HCT116 (cell line): Measurements from ENCODE around the gene NDUFA8. TPM values are rescaled to one million over a fixed set of nuclear protein-coding genes. Genes with fewer than 3 reads are reported as not detected.

ENCODE experiments used
- ATAC-seq: fragments of 200-7000 bp; cut with Tn5 transposase; 2 replicates; pipeline ENCODE4 v1.9.1; 2020; ENCODE audit warnings: mild to moderate bottlenecking, moderate library complexity
- BruUV-seq: library from RNA; stranded (reverse); fragments of 400-500 nt; replicated peaks from 2 replicates; lab custom pipeline; 2021; lab: Mats Ljungman, UMichigan
- CTCF ChIA-PET: fragments of 300-600 bp; sonication (Branson Sonifier 250); formaldehyde crosslinking; loops from one replicate; lab custom pipeline; 2021; ENCODE audit warnings: antibody characterized with exemption; lab: Charles Lee
- POLR2A ChIA-PET: fragments of 300-600, 350-600 bp; sonication (Branson Sonifier 250); formaldehyde crosslinking; loops from one replicate; lab custom pipeline; 2021; ENCODE audit warnings: antibody characterized with exemption; lab: Charles Lee
- RAD21 ChIA-PET, 2 experiments: fragments of 300-600 bp; sonication (Branson Sonifier 250); formaldehyde crosslinking; loops; one replicate each; lab custom pipeline; 2023; ENCODE audit warnings: low total read pairs in 2 of 2; ENCODE audit not compliant: uncharacterized antibody in 2 of 2, unreplicated experiment in 2 of 2, low non-redundant PET in 1 of 2; lab: Charles Lee
- DNase-seq: peaks from one replicate; pipeline ENCODE4 v3.0.0-alpha.2; 2010; ENCODE audit warnings: low read depth, low spot score
- H2AFZ ChIP-seq: fragments of 200-600 bp; shearing (Covaris generic), sonication (generic); 2 replicates; pipeline ENCODE4 v1.6.1; 2017; ENCODE audit warnings: low read depth, mixed run types, mixed read lengths, antibody characterized with exemption, low read length; ENCODE audit not compliant: poor library complexity, severe bottlenecking
- H3K27ac ChIP-seq: 2 replicates; pipeline ENCODE4 v1.5.1; 2012; ENCODE audit warnings: low read depth, low read length
- H3K27me3 ChIP-seq: fragments of 200-600 bp; sonication (generic); 2 replicates; pipeline ENCODE4 v1.6.1; 2016; ENCODE audit warnings: mixed run types, low read length, mixed read lengths; ENCODE audit not compliant: insufficient read depth
- H3K36me3 ChIP-seq, 2 experiments: fragments of 200-500 bp in 1 of 2; fragments of 200-600 bp in 1 of 2; sonication (Bioruptor generic) in 1 of 2; sonication (generic) in 1 of 2; 2 replicates each; pipeline versions ENCODE4 v1.5.1 to v1.6.1; 2014 to 2016; ENCODE audit warnings: low read length in 2 of 2, inconsistent platforms in 1 of 2, mixed read lengths in 1 of 2, mixed run types in 1 of 2; ENCODE audit not compliant: insufficient read depth in 2 of 2, control insufficient read depth in 1 of 2
- H3K4me1 ChIP-seq, 2 experiments: fragments of 200-600 bp in 1 of 2; sonication (generic) in 1 of 2; 2 replicates each; pipeline versions ENCODE4 v1.5.1 to v1.6.1; 2012 to 2017; ENCODE audit warnings: low read length in 2 of 2, inconsistent platforms in 1 of 2, mild to moderate bottlenecking in 1 of 2, mixed read lengths in 1 of 2, mixed run types in 1 of 2, moderate library complexity in 1 of 2; ENCODE audit not compliant: insufficient read depth in 2 of 2, control insufficient read depth in 1 of 2
- H3K4me2 ChIP-seq: fragments of 200-600 bp; sonication (generic); 2 replicates; pipeline ENCODE4 v1.6.1; 2017; ENCODE audit warnings: mixed run types, low read length, mixed read lengths
- H3K4me3 ChIP-seq, 2 experiments: fragments of 200-600 bp in 1 of 2; sonication (generic) in 1 of 2; replicated peaks in 1 of 2; 2 replicates each; pipeline ENCODE4 v1.5.1; 2011 to 2016; ENCODE audit warnings: low read length in 2 of 2, control low read depth in 1 of 2, low read depth in 1 of 2, mild to moderate bottlenecking in 1 of 2, mixed read lengths in 1 of 2, mixed run types in 1 of 2
- H3K79me2 ChIP-seq: fragments of 200-600 bp; sonication (generic); 2 replicates; pipeline ENCODE4 v1.6.1; 2017; ENCODE audit warnings: mild to moderate bottlenecking, mixed run types, low read length, moderate library complexity, mixed read lengths; ENCODE audit not compliant: insufficient read depth
- H3K9ac ChIP-seq: fragments of 200-600 bp; sonication (generic); 2 replicates; pipeline ENCODE4 v1.6.1; 2016; ENCODE audit warnings: low read length, mixed read lengths
- H3K9me2 ChIP-seq: fragments of 200-600 bp; sonication (generic), shearing (Covaris generic); 2 replicates; pipeline ENCODE4 v1.6.1; 2017; ENCODE audit warnings: mixed run types, mild to moderate bottlenecking, moderate library complexity; ENCODE audit not compliant: insufficient read depth
- H3K9me3 ChIP-seq, 2 experiments: fragments of 200-500 bp in 1 of 2; fragments of 200-600 bp in 1 of 2; sonication (Bioruptor generic) in 1 of 2; sonication (generic) in 1 of 2; 2 replicates each; pipeline ENCODE4 v1.6.1; 2014 to 2017; ENCODE audit warnings: low read length in 2 of 2, mixed read lengths in 2 of 2, inconsistent platforms in 1 of 2, low read depth in 1 of 2, mild to moderate bottlenecking in 1 of 2, mixed run types in 1 of 2, moderate library complexity in 1 of 2; ENCODE audit not compliant: control insufficient read depth in 1 of 2, insufficient read depth in 1 of 2
- H4K20me1 ChIP-seq: fragments of 200-600 bp; sonication (generic), shearing (Covaris generic); 2 replicates; pipeline ENCODE4 v1.6.1; 2017; ENCODE audit warnings: mixed run types, mild to moderate bottlenecking, moderate library complexity; ENCODE audit not compliant: insufficient read depth
- CBX3 ChIP-seq: IDR thresholded peaks from 2 replicates; pipeline ENCODE4 v1.6.1; 2012; ENCODE audit warnings: low read depth
- EGR1 ChIP-seq: IDR thresholded peaks from 2 replicates; pipeline ENCODE4 v1.6.1; 2012; ENCODE audit warnings: low read depth
- ELF1 ChIP-seq: IDR thresholded peaks from 2 replicates; pipeline ENCODE4 v1.6.1; 2012; ENCODE audit warnings: low read depth, borderline replicate concordance
- EZH2phosphoT487 ChIP-seq: fragments of 200-600 bp; IDR thresholded peaks from 2 replicates; pipeline ENCODE4 v1.6.1; 2018; ENCODE audit warnings: antibody characterized with exemption, borderline replicate concordance
- FOSL1 ChIP-seq: IDR thresholded peaks from 2 replicates; pipeline ENCODE4 v1.6.1; 2012; ENCODE audit warnings: low read depth
- JUND ChIP-seq: IDR thresholded peaks from 2 replicates; pipeline ENCODE4 v1.6.1; 2012
- POLR2A ChIP-seq: IDR thresholded peaks from 2 replicates; pipeline ENCODE4 v1.7.0; 2011; ENCODE audit warnings: borderline replicate concordance; ENCODE audit not compliant: insufficient read depth, insufficient read length; ENCODE audit errors: extremely low read depth
- RAD21 ChIP-seq: IDR thresholded peaks from 2 replicates; pipeline ENCODE4 v1.6.1; 2012; ENCODE audit warnings: low read depth, mild to moderate bottlenecking
- SIN3A ChIP-seq: IDR thresholded peaks from 2 replicates; pipeline ENCODE4 v1.6.1; 2012; ENCODE audit warnings: low read depth
- SP1 ChIP-seq: IDR thresholded peaks from 2 replicates; pipeline ENCODE4 v1.6.1; 2012; ENCODE audit warnings: low read depth
- SRF ChIP-seq: IDR thresholded peaks from 2 replicates; pipeline ENCODE4 v1.6.1; 2012; ENCODE audit warnings: low read depth
- TCF7L2 ChIP-seq: IDR thresholded peaks from 2 replicates; pipeline ENCODE4 v1.7.0; 2011; ENCODE audit warnings: borderline replicate concordance, inconsistent platforms; ENCODE audit not compliant: insufficient read depth, insufficient read length; ENCODE audit errors: extremely low read depth
- YY1 ChIP-seq: IDR thresholded peaks from 2 replicates; pipeline ENCODE4 v1.6.1; 2011; ENCODE audit warnings: low read length, low read depth, moderate library complexity, mild to moderate bottlenecking; ENCODE audit not compliant: insufficient replicate concordance; ENCODE audit errors: extremely low read depth
- ZNF274 ChIP-seq: fragments of 200-500 bp; sonication (Bioruptor generic); IDR thresholded peaks from 2 replicates; pipeline ENCODE4 v1.6.1; 2014; ENCODE audit warnings: mild to moderate bottlenecking, low read depth, low read length, inconsistent platforms
- intact Hi-C: fragments of 100-400 bp; cut with micrococcal nuclease; formaldehyde crosslinking; loops from 2 replicates; pipeline ENCODE4 v1.10.0; 2022
- total RNA-seq: library from RNA; stranded (reverse); gene quantifications from one replicate; pipeline ENCODE4 v1.2.1, GENCODE V29; 2021; ENCODE audit not compliant: unreplicated experiment
- TF ChIP-seq, protein P1 (sequence below): IDR thresholded peaks from 2 replicates; pipeline ENCODE4 v1.6.1; 2012
- TF ChIP-seq, protein P2 (sequence below): IDR thresholded peaks from 2 replicates; pipeline ENCODE4 v1.6.1; 2012
- TF ChIP-seq, protein P3 (sequence below): IDR thresholded peaks from 2 replicates; pipeline ENCODE4 v1.6.1; 2012; ENCODE audit warnings: low read depth
- TF ChIP-seq, protein P4 (sequence below), 3 experiments: fragments of 200-600 bp in 1 of 3; sonication (generic) in 1 of 3; IDR thresholded peaks in 2 of 3; conservative IDR thresholded peaks in 1 of 3; 2 replicates each; pipeline ENCODE4 v1.5.1; 2012 to 2017; ENCODE audit warnings: low read depth in 2 of 3, low read length in 2 of 3, antibody characterized with exemption in 1 of 3, borderline replicate concordance in 1 of 3, control low read depth in 1 of 3, mild to moderate bottlenecking in 1 of 3, mixed read lengths in 1 of 3, mixed run types in 1 of 3, moderate library complexity in 1 of 3; ENCODE audit not compliant: insufficient read depth in 1 of 3

Gene NDUFA8
- total RNA-seq, 1 experiment from 2014 or later: 84.5 TPM

DNA sequence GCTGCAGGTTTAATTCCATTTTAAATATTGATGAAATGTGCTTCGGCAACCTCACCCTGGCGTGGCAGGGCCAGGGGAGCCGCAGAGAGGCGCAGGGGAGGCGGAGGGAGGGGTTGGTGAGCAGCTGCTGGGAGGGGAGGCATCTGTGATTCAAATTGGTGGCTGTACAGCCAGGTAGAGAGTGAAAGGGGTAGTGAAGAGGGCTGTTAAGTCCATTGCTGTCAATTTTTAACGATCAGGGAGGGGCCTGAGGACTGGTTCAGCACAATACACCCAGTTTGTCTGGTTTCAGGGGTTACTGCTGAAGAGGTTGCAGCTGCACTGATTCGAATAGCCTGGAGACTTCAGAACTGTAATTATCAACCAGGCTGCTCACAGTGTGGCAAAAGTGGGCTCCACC, 37.8 kb upstream of the NDUFA8 start:
- intact Hi-C loops: no loop called here
- no peak for TF ChIP-seq CBX3
- TF ChIP-seq JUND: no peak
- TF ChIP-seq FOSL1: no peak
- DNase-seq (no peak), ATAC-seq (no peak)
- RAD21 ChIA-PET: no interaction called here
- no peaks in the 10 kb centered on the region for H4K20me1 ChIP-seq
- H3K4me1 ChIP-seq: no peaks in the 10 kb centered on the region
- CTCF ChIA-PET: no interaction called here
- BruUV-seq: no TSS peak
- no peaks in the 10 kb centered on the region for H3K27me3 ChIP-seq
- no peak overlapping the region for H2AFZ ChIP-seq
- POLR2A ChIA-PET: no interaction called here
- no peaks in the 10 kb centered on the region for H3K9me3 ChIP-seq
- no peak overlapping the region for H3K4me2 ChIP-seq
- H3K4me3 ChIP-seq: no peak overlapping the region
- no peak overlapping the region for H3K27ac ChIP-seq
- no peaks in the 10 kb centered on the region for H3K79me2 ChIP-seq
- H3K9ac ChIP-seq: no peak overlapping the region
- H3K9me2 ChIP-seq: no peaks in the 10 kb centered on the region
- H3K36me3 ChIP-seq: no peaks in the 10 kb centered on the region

DNA sequence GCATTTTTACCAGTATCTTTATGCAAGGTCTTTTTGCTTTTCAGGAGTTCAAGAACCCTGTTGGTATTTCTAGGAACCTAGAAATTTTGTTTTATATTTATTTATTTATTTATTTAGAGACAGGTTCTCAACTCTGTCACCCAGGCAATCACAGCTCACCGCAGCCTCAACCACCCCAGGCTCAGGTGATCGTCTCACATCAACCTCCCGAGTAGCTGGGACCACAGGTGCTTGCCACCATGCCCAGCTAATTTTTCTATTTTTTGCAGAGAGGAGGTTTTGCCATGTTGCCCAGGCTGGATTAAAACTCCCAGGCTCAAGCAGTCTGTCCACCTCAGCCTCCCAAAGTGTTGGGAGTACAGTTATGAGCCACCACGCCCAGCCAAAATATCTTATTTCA, 36.3 kb upstream of the NDUFA8 start:
- POLR2A ChIA-PET: no interaction called here
- no peak overlapping the region for H2AFZ ChIP-seq
- RAD21 ChIA-PET: no interaction called here
- TF ChIP-seq SIN3A: no peak
- TF ChIP-seq POLR2A: no peak
- TF ChIP-seq, protein P1, sequence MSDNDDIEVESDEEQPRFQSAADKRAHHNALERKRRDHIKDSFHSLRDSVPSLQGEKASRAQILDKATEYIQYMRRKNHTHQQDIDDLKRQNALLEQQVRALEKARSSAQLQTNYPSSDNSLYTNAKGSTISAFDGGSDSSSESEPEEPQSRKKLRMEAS: no peak
- TF ChIP-seq SP1: no peak
- no peak for TF ChIP-seq ELF1
- no peak for TF ChIP-seq ZNF274
- TF ChIP-seq, protein P2, sequence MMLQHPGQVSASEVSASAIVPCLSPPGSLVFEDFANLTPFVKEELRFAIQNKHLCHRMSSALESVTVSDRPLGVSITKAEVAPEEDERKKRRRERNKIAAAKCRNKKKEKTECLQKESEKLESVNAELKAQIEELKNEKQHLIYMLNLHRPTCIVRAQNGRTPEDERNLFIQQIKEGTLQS: no peak
- TF ChIP-seq, protein P3, sequence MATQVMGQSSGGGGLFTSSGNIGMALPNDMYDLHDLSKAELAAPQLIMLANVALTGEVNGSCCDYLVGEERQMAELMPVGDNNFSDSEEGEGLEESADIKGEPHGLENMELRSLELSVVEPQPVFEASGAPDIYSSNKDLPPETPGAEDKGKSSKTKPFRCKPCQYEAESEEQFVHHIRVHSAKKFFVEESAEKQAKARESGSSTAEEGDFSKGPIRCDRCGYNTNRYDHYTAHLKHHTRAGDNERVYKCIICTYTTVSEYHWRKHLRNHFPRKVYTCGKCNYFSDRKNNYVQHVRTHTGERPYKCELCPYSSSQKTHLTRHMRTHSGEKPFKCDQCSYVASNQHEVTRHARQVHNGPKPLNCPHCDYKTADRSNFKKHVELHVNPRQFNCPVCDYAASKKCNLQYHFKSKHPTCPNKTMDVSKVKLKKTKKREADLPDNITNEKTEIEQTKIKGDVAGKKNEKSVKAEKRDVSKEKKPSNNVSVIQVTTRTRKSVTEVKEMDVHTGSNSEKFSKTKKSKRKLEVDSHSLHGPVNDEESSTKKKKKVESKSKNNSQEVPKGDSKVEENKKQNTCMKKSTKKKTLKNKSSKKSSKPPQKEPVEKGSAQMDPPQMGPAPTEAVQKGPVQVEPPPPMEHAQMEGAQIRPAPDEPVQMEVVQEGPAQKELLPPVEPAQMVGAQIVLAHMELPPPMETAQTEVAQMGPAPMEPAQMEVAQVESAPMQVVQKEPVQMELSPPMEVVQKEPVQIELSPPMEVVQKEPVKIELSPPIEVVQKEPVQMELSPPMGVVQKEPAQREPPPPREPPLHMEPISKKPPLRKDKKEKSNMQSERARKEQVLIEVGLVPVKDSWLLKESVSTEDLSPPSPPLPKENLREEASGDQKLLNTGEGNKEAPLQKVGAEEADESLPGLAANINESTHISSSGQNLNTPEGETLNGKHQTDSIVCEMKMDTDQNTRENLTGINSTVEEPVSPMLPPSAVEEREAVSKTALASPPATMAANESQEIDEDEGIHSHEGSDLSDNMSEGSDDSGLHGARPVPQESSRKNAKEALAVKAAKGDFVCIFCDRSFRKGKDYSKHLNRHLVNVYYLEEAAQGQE: no peak
- no peak for TF ChIP-seq TCF7L2
- no peak for TF ChIP-seq YY1
- no peak for TF ChIP-seq EZH2phosphoT487
- TF ChIP-seq SRF: no peak
- no peak for TF ChIP-seq EGR1
- TF ChIP-seq FOSL1: no peak
- TF ChIP-seq, protein P4, sequence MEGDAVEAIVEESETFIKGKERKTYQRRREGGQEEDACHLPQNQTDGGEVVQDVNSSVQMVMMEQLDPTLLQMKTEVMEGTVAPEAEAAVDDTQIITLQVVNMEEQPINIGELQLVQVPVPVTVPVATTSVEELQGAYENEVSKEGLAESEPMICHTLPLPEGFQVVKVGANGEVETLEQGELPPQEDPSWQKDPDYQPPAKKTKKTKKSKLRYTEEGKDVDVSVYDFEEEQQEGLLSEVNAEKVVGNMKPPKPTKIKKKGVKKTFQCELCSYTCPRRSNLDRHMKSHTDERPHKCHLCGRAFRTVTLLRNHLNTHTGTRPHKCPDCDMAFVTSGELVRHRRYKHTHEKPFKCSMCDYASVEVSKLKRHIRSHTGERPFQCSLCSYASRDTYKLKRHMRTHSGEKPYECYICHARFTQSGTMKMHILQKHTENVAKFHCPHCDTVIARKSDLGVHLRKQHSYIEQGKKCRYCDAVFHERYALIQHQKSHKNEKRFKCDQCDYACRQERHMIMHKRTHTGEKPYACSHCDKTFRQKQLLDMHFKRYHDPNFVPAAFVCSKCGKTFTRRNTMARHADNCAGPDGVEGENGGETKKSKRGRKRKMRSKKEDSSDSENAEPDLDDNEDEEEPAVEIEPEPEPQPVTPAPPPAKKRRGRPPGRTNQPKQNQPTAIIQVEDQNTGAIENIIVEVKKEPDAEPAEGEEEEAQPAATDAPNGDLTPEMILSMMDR (IDR thresholded peaks at IDR 0.05 in 2 of 3, conservative IDR thresholded peaks at IDR 0.05 in 1 of 3; ENCODE audit: borderline replicate concordance in 1 of 3, insufficient read depth in 1 of 3, low read depth in 2 of 3, low read length in 2 of 3): no peak
- TF ChIP-seq RAD21: no peak

More for the DNA sequence above, 36.3 kb upstream of the NDUFA8 start:
- Histone ChIP-seq H3K9me2 (no peaks in the 10 kb centered on the region), H3K9me3 (no peaks in the 10 kb centered on the region), H3K4me3 (no peak overlapping the region), H3K4me1 (no peaks in the 10 kb centered on the region), H3K9ac (no peak overlapping the region), H4K20me1 (no peaks in the 10 kb centered on the region), H3K27ac (no peak overlapping the region), H3K27me3 (no peaks in the 10 kb centered on the region), H3K79me2 (no peaks in the 10 kb centered on the region), H3K4me2 (no peak overlapping the region), H3K36me3 (no peaks in the 10 kb centered on the region)
- DNase-seq: no peak
- intact Hi-C loops: no loop called here
- ATAC-seq: no peak
- BruUV-seq: no TSS peak
- CTCF ChIA-PET: no interaction called here
